ENCODE measurements around the gene RNF225. TPM values are rescaled to one million over a fixed set of nuclear protein-coding genes. Genes with fewer than 3 reads are reported as not detected.

The RNF225 gene
- total and polyA plus RNA-seq, 9 of the 15 experiments (the other 6 are each of a cell fraction or from before 2014, with no cell fraction given), result 0.33 TPM; not detected in 8

GRCh38 chr19:58408152-58409009 is 12.9 kb downstream of the RNF225 start, which contains the start of gene ZNF584 (continued):
- TF ChIP-seq NFE2 (IDR thresholded peaks at IDR 0.05; ENCODE audit: low read depth) (0 out of 2 replicates have a peak, but pooled peaks have one; percentile 3), MTA2 (IDR thresholded peaks at IDR 0.05; ENCODE audit: low read depth) (no peak), ZNF165 (CRISPR knock-in tag; IDR thresholded peaks at IDR 0.05; ENCODE audit: borderline replicate concordance) (no peak), XRCC5 (IDR thresholded peaks at IDR 0.05; ENCODE audit: low read depth, low read length) (0 out of 2 replicates have a peak, but pooled peaks have one; percentile 7), PHTF2 (CRISPR knock-in tag; IDR thresholded peaks at IDR 0.05) (no peak), CREB3L1 (IDR thresholded peaks at IDR 0.05; ENCODE audit: borderline replicate concordance, low read depth) (peak; percentile 79), USF1 (CRISPR knock-in tag; IDR thresholded peaks at IDR 0.05) (no peak), SRSF1 (IDR thresholded peaks at IDR 0.05; ENCODE audit: low read depth, low read length) (0 out of 2 replicates have a peak, but pooled peaks have one; percentile 76), TAF15 (IDR thresholded peaks at IDR 0.05; ENCODE audit: low read depth, low read length) (no peak), COPS2 (conservative IDR thresholded peaks at IDR 0.05) (no peak), ZNF124 (CRISPR knock-in tag; IDR thresholded peaks at IDR 0.05) (no peak), RBM34 (IDR thresholded peaks at IDR 0.05; ENCODE audit: borderline replicate concordance, insufficient read depth, low read length) (no peak), ZBED1 (IDR thresholded peaks at IDR 0.05) (peak; percentile 19; the same call in 1 of the 2 replicates), DDX20 (tag; IDR thresholded peaks at IDR 0.05; ENCODE audit: low read depth) (no peak), RBBP5 (IDR thresholded peaks at IDR 0.05; ENCODE audit: borderline replicate concordance, insufficient read depth, low read length, poor library complexity, severe bottlenecking) (peak; percentile 94), SMARCC2 (IDR thresholded peaks at IDR 0.05; ENCODE audit: low read depth) (no peak), ZNF586 (CRISPR knock-in tag; conservative IDR thresholded peaks at IDR 0.05) (no peak), MEIS2 (IDR thresholded peaks at IDR 0.05; ENCODE audit: partially characterized antibody) (peak; percentile 33), KDM4B (IDR thresholded peaks at IDR 0.05; ENCODE audit: borderline replicate concordance in 2 of 2, low read depth in 1 of 2) (no peak; a peak in 1 of 4 replicates), ZNF174 (CRISPR knock-in tag; IDR thresholded peaks at IDR 0.05) (no peak), KAT7 (CRISPR knock-in tag; IDR thresholded peaks at IDR 0.05; ENCODE audit: borderline replicate concordance) (no peak; the same call in 1 of the 2 replicates)
- TF ChIP-seq, protein P1, sequence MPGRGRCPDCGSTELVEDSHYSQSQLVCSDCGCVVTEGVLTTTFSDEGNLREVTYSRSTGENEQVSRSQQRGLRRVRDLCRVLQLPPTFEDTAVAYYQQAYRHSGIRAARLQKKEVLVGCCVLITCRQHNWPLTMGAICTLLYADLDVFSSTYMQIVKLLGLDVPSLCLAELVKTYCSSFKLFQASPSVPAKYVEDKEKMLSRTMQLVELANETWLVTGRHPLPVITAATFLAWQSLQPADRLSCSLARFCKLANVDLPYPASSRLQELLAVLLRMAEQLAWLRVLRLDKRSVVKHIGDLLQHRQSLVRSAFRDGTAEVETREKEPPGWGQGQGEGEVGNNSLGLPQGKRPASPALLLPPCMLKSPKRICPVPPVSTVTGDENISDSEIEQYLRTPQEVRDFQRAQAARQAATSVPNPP (IDR thresholded peaks at IDR 0.05; ENCODE audit: borderline replicate concordance, insufficient read depth, insufficient read length), result no peak
